Keratinocyte (primary cell): ENCODE data around the gene SRP14. TPM values are rescaled to one million over a fixed set of nuclear protein-coding genes. Genes with fewer than 3 reads are reported as not detected.

Experiments
- DNase-seq: peaks from one replicate; pipeline ENCODE4 v3.0.0-alpha.2; 2011; ENCODE audit warnings: low read depth, missing footprints, low spot score
- FAIRE-seq: peaks from 2 replicates; lab custom pipeline; 2011; peaks lifted over from hg19 to GRCh38; lab: Jason Lieb, UNC
- H2AFZ ChIP-seq: 2 replicates; pipeline ENCODE4 v1.6.0; 2012; ENCODE audit warnings: low read length, control low read depth, inconsistent platforms; ENCODE audit not compliant: control insufficient read depth
- H3K27ac ChIP-seq: 2 replicates; pipeline ENCODE4 v1.5.1; 2011; ENCODE audit warnings: low read length; ENCODE audit not compliant: control insufficient read depth, insufficient read depth
- H3K27me3 ChIP-seq: 3 replicates; pipeline ENCODE4 v1.6.0; 2011; ENCODE audit warnings: low read length; ENCODE audit not compliant: control insufficient read depth, insufficient read depth; ENCODE audit errors: extremely low read depth
- H3K36me3 ChIP-seq, 2 experiments: 2 replicates in 1 of 2; 3 replicates in 1 of 2; pipeline ENCODE4 v1.5.1; 2011; ENCODE audit warnings: low read length in 2 of 2, mild to moderate bottlenecking in 1 of 2; ENCODE audit not compliant: control insufficient read depth in 2 of 2, insufficient read depth in 2 of 2; ENCODE audit errors: extremely low read depth in 1 of 2
- H3K4me1 ChIP-seq: 3 replicates; pipeline ENCODE4 v1.5.1; 2011; ENCODE audit warnings: low read length; ENCODE audit not compliant: control insufficient read depth, insufficient read depth; ENCODE audit errors: extremely low read depth
- H3K4me2 ChIP-seq: 3 replicates; pipeline ENCODE4 v1.6.0; 2011; ENCODE audit warnings: low read depth, low read length; ENCODE audit not compliant: control insufficient read depth, insufficient read depth; ENCODE audit errors: extremely low read depth
- H3K4me3 ChIP-seq, 3 experiments: fragments of 200-600 bp in 1 of 3; sonication (generic) in 1 of 3; 2 replicates in 2 of 3; 3 replicates in 1 of 3; pipeline ENCODE4 v1.5.1; 2011 to 2016; ENCODE audit warnings: low read length in 3 of 3, mild to moderate bottlenecking in 3 of 3, control low read depth in 2 of 3, inconsistent platforms in 1 of 3, low read depth in 1 of 3, mixed read lengths in 1 of 3, mixed run types in 1 of 3, moderate library complexity in 1 of 3; ENCODE audit not compliant: control insufficient read depth in 2 of 3, insufficient read depth in 2 of 3; ENCODE audit errors: extremely low read depth in 1 of 3
- H3K79me2 ChIP-seq: 2 replicates; pipeline ENCODE4 v1.6.0; 2012; ENCODE audit warnings: low read length; ENCODE audit not compliant: control insufficient read depth, insufficient read depth
- H3K9ac ChIP-seq: 3 replicates; pipeline ENCODE4 v1.6.0; 2011; ENCODE audit warnings: low read length; ENCODE audit not compliant: control insufficient read depth, insufficient read depth; ENCODE audit errors: extremely low read depth
- H3K9me1 ChIP-seq: 3 replicates; pipeline ENCODE4 v1.6.0; 2011; ENCODE audit warnings: low read length; ENCODE audit not compliant: control insufficient read depth, insufficient read depth; ENCODE audit errors: extremely low read depth
- H3K9me3 ChIP-seq: 2 replicates; pipeline ENCODE4 v1.5.1; 2012; ENCODE audit warnings: low read depth, low read length; ENCODE audit not compliant: control insufficient read depth
- H4K20me1 ChIP-seq: 3 replicates; pipeline ENCODE4 v1.6.0; 2011; ENCODE audit warnings: low read length; ENCODE audit not compliant: control insufficient read depth, insufficient read depth; ENCODE audit errors: extremely low read depth
- EZH2 ChIP-seq: IDR thresholded peaks from one replicate; pipeline ENCODE4 v1.6.1; 2012; ENCODE audit warnings: inconsistent platforms, mild to moderate bottlenecking, low read length, moderate library complexity
- dilution Hi-C: fragments of 300-500 bp; cut with MboI; formaldehyde crosslinking; loops from one replicate; pipeline ENCODE4 v1.7.0; 2020; ENCODE audit warnings: low sequenced_read_pairs; ENCODE audit not compliant: extremely low pct_ligation_motif_present
- polyA plus RNA-seq, 5 experiments: library from polyadenylated mRNA; depleted of rRNA in 3 of 5; stranded (reverse) in 3 of 5; stranded (forward) in 1 of 5; unstranded in 1 of 5; fragments of >200 nt; gene quantifications; 1 replicate in 1 of 5; 2 replicates in 3 of 5; 3 replicates in 1 of 5; pipeline versions ENCODE4 v1.2.1 to v1.2.3, GENCODE V29; 2011 to 2012; ENCODE audit warnings: missing spikeins in 2 of 5, low read depth in 1 of 5, low replicate concordance in 1 of 5
- TF ChIP-seq, protein P1 (sequence below), 3 experiments: IDR thresholded peaks in 1 of 3; conservative IDR thresholded peaks in 1 of 3; optimal IDR thresholded peaks in 1 of 3; 2 replicates in 2 of 3; 3 replicates in 1 of 3; pipeline versions ENCODE3 to v1.5.1; 2011; ENCODE audit warnings: low read length in 3 of 3, mild to moderate bottlenecking in 3 of 3, moderate library complexity in 2 of 3, control low read depth in 1 of 3, inconsistent platforms in 1 of 3; ENCODE audit not compliant: insufficient read depth in 2 of 3; ENCODE audit errors: extremely low read depth in 1 of 3

SRP14 gene
- polyA plus RNA-seq, 1 donor (not counting 4 experiments of a cell fraction or from before 2014, with no cell fraction given), result 407 TPM

- no peak overlapping the region for H3K4me3 ChIP-seq
- dilution Hi-C loops, result no loop called here
- FAIRE-seq, result no peak
Measured at GRCh38 chr15:40040770-40041169, 1.8 kb upstream of the SRP14 start.

DNA sequence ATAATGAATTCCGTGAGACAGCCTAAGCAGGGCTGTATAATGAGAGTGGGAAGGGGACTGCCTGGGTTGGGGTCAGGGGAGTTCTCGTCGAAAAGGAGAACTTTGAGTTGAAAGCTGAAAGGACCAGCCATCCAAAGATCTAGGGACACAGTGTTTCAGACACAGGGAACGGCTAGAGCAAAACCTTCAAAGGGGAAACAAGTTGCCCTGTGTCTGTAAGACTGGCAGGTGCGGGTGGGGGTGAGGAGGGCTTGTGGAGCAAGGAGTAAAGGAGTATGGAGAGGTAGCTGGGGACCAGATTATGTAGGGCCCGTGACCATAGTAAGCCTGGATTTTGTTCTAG, 1.3 kb upstream of the SRP14 start:
- peak overlapping the region; percentile 60 for H3K4me2 ChIP-seq
- no peak for TF ChIP-seq EZH2
- TF ChIP-seq, protein P1, sequence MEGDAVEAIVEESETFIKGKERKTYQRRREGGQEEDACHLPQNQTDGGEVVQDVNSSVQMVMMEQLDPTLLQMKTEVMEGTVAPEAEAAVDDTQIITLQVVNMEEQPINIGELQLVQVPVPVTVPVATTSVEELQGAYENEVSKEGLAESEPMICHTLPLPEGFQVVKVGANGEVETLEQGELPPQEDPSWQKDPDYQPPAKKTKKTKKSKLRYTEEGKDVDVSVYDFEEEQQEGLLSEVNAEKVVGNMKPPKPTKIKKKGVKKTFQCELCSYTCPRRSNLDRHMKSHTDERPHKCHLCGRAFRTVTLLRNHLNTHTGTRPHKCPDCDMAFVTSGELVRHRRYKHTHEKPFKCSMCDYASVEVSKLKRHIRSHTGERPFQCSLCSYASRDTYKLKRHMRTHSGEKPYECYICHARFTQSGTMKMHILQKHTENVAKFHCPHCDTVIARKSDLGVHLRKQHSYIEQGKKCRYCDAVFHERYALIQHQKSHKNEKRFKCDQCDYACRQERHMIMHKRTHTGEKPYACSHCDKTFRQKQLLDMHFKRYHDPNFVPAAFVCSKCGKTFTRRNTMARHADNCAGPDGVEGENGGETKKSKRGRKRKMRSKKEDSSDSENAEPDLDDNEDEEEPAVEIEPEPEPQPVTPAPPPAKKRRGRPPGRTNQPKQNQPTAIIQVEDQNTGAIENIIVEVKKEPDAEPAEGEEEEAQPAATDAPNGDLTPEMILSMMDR (optimal IDR thresholded peaks at IDR 0.05 in 1 of 3, IDR thresholded peaks at IDR 0.05 in 1 of 3, conservative IDR thresholded peaks at IDR 0.05 in 1 of 3; ENCODE audit: extremely low read depth in 1 of 3, insufficient read depth in 2 of 3, low read length in 3 of 3), result no peak
- H2AFZ ChIP-seq, result no peak overlapping the region
- peaks cover 3% of the 10 kb centered on the region for H3K9me1 ChIP-seq
- peaks cover 23% of the 10 kb centered on the region for H3K79me2 ChIP-seq
- FAIRE-seq (no peak), DNase-seq (no peak)
- no peak overlapping the region for H3K9ac ChIP-seq
- H3K36me3 ChIP-seq, result peaks cover 2 to 14% of the 10 kb centered on the region in 2 experiments
- peak overlapping the region in 1 of 3 experiments; percentile 18 for H3K4me3 ChIP-seq
- dilution Hi-C loops, result no loop called here
- peaks cover 23% of the 10 kb centered on the region for H3K4me1 ChIP-seq
- H3K9me3 ChIP-seq, result no peaks in the 10 kb centered on the region
- no peaks in the 10 kb centered on the region for H4K20me1 ChIP-seq
- H3K27me3 ChIP-seq, result no peaks in the 10 kb centered on the region
- H3K27ac ChIP-seq, result no peak overlapping the region

More at GRCh38 chr15:40040770-40041169, 1.8 kb upstream of the SRP14 start:
- H3K36me3 ChIP-seq, result peaks cover 2 to 12% of the 10 kb centered on the region in 2 experiments
- peaks cover 28% of the 10 kb centered on the region for H3K4me1 ChIP-seq
- H3K4me2 ChIP-seq, result no peak overlapping the region
- no peak overlapping the region for H2AFZ ChIP-seq
- no peak overlapping the region for H3K9ac ChIP-seq
- H3K27me3 ChIP-seq, result no peaks in the 10 kb centered on the region
- TF ChIP-seq EZH2, result no peak
- TF ChIP-seq, protein P1 (optimal IDR thresholded peaks at IDR 0.05 in 1 of 3, IDR thresholded peaks at IDR 0.05 in 1 of 3, conservative IDR thresholded peaks at IDR 0.05 in 1 of 3; ENCODE audit: extremely low read depth in 1 of 3, insufficient read depth in 2 of 3, low read length in 3 of 3), result no peak
- H3K27ac ChIP-seq, result no peak overlapping the region
- H3K9me1 ChIP-seq, result peaks cover 3% of the 10 kb centered on the region
- no peak for DNase-seq
- peaks cover 4% of the 10 kb centered on the region for H4K20me1 ChIP-seq
- H3K9me3 ChIP-seq, result no peaks in the 10 kb centered on the region
- H3K79me2 ChIP-seq, result peaks cover 23% of the 10 kb centered on the region
